SK-N-SH (cell line): Measurements from ENCODE around the gene BRD1. TPM values are rescaled to one million over a fixed set of nuclear protein-coding genes. Genes with fewer than 3 reads are reported as not detected.

Source experiments
- CTCF ChIA-PET: fragments of 300-600, 350-600 bp; formaldehyde crosslinking; extraction: SDS; loops from one replicate; lab custom pipeline; 2021; lab: Yijun Ruan, JAX
- POLR2A ChIA-PET: fragments of 350-600 bp; sonication (Branson Sonifier 250); formaldehyde crosslinking; extraction: SDS; loops from one replicate; lab custom pipeline; 2020; ENCODE audit warnings: antibody characterized with exemption, inconsistent platforms; lab: Yijun Ruan, JAX
- DNase-seq: peaks from one replicate; pipeline ENCODE4 v3.0.0; 2012
- H2AFZ ChIP-seq: fragments of 200-600 bp; sonication (generic); 2 replicates; pipeline ENCODE4 v1.8.1; 2016; ENCODE audit warnings: antibody characterized with exemption, mild to moderate bottlenecking, low read depth
- H3F3A ChIP-seq: fragments of 200-600 bp; sonication (generic); replicated peaks from 2 replicates; pipeline ENCODE3; 2016; ENCODE audit warnings: antibody characterized with exemption, mild to moderate bottlenecking; ENCODE audit not compliant: insufficient read depth
- H3K27ac ChIP-seq, 2 experiments: fragments of 200-500 bp in 1 of 2; fragments of 200-600 bp in 1 of 2; sonication (Bioruptor generic) in 1 of 2; sonication (generic), shearing (Covaris generic) in 1 of 2; 2 replicates each; pipeline versions ENCODE4 v1.5.1 to v1.6.1; 2014 to 2016; ENCODE audit warnings: low read depth in 2 of 2, inconsistent platforms in 1 of 2, low read length in 1 of 2, mild to moderate bottlenecking in 1 of 2, mixed read lengths in 1 of 2
- H3K27me3 ChIP-seq: fragments of 200-600 bp; sonication (generic), shearing (Covaris generic); 2 replicates; pipeline ENCODE4 v1.6.1; 2016; ENCODE audit warnings: mixed run types; ENCODE audit not compliant: insufficient read depth
- H3K36me3 ChIP-seq, 2 experiments: fragments of 200-500 bp in 1 of 2; fragments of 200-600 bp in 1 of 2; sonication (Bioruptor generic) in 1 of 2; sonication (generic) in 1 of 2; replicated peaks in 1 of 2; 2 replicates each; pipeline versions ENCODE3 to v1.5.1; 2014 to 2016; ENCODE audit warnings: low read length in 1 of 2, mild to moderate bottlenecking in 1 of 2; ENCODE audit not compliant: insufficient read depth in 2 of 2, control insufficient read depth in 1 of 2
- H3K4me1 ChIP-seq, 2 experiments: fragments of 200-500 bp in 1 of 2; fragments of 200-600 bp in 1 of 2; sonication (Bioruptor generic) in 1 of 2; sonication (generic), shearing (Covaris generic) in 1 of 2; 2 replicates each; pipeline versions ENCODE4 v1.5.1 to v1.6.1; 2014 to 2016; ENCODE audit warnings: low read depth in 1 of 2, low read length in 1 of 2, mixed run types in 1 of 2; ENCODE audit not compliant: insufficient read depth in 2 of 2, control insufficient read depth in 1 of 2
- H3K4me2 ChIP-seq: fragments of 200-600 bp; sonication (generic), shearing (Covaris generic); 2 replicates; pipeline ENCODE4 v1.6.1; 2017; ENCODE audit warnings: mixed run types
- H3K4me3 ChIP-seq, 2 experiments: fragments of 200-500 bp in 1 of 2; fragments of 200-600 bp in 1 of 2; sonication (Bioruptor generic) in 1 of 2; sonication (generic), shearing (Covaris generic) in 1 of 2; 2 replicates each; pipeline versions ENCODE4 v1.5.1 to v1.8.1; 2014 to 2016; ENCODE audit warnings: low read depth in 2 of 2, inconsistent platforms in 1 of 2, low read length in 1 of 2, mild to moderate bottlenecking in 1 of 2, mixed read lengths in 1 of 2, moderate library complexity in 1 of 2
- H3K79me2 ChIP-seq: fragments of 200-600 bp; sonication (generic); 2 replicates; pipeline ENCODE4 v1.8.1; 2017; ENCODE audit warnings: mild to moderate bottlenecking; ENCODE audit not compliant: insufficient read depth
- H3K9ac ChIP-seq: fragments of 200-600 bp; sonication (generic); 2 replicates; pipeline ENCODE4 v1.6.1; 2017; ENCODE audit warnings: mixed run types
- H3K9me2 ChIP-seq: fragments of 200-600 bp; sonication (generic); 2 replicates; pipeline ENCODE4 v1.6.1; 2017; ENCODE audit warnings: mixed run types
- H3K9me3 ChIP-seq: fragments of 200-600 bp; sonication (generic); 2 replicates; pipeline ENCODE4 v1.6.1; 2017; ENCODE audit warnings: mixed run types, mild to moderate bottlenecking, moderate library complexity
- H4K20me1 ChIP-seq: fragments of 200-600 bp; sonication (generic); 2 replicates; pipeline ENCODE4 v1.6.1; 2017; ENCODE audit warnings: mild to moderate bottlenecking, mixed run types; ENCODE audit not compliant: insufficient read depth
- FOSL2 ChIP-seq: IDR thresholded peaks from 2 replicates; pipeline ENCODE4 v1.4.0; 2012; ENCODE audit warnings: low read depth, mild to moderate bottlenecking, moderate library complexity, borderline replicate concordance
- FOXJ3 ChIP-seq: sonication (generic); formaldehyde crosslinking; IDR thresholded peaks from 2 replicates; pipeline ENCODE4 v1.5.1; 2020; ENCODE audit warnings: mild to moderate bottlenecking, missing genetic modification reagents
- MEF2A ChIP-seq: IDR thresholded peaks from 2 replicates; pipeline ENCODE4 v1.4.0; 2012; ENCODE audit warnings: low read depth, borderline replicate concordance
- NRF1 ChIP-seq: IDR thresholded peaks from 2 replicates; pipeline ENCODE4 v1.6.1; 2012; ENCODE audit warnings: low read depth, mild to moderate bottlenecking, low read length
- PBX3 ChIP-seq: IDR thresholded peaks from 2 replicates; pipeline ENCODE4; 2012
- RAD21 ChIP-seq: IDR thresholded peaks from 2 replicates; pipeline ENCODE4 v1.6.1; 2012; ENCODE audit warnings: mild to moderate bottlenecking, low read length
- REST ChIP-seq: IDR thresholded peaks from 2 replicates; pipeline ENCODE4 v1.6.1; 2012; ENCODE audit warnings: mild to moderate bottlenecking, low read depth, low read length, moderate library complexity
- TAF1 ChIP-seq: IDR thresholded peaks from 2 replicates; pipeline ENCODE4 v1.6.1; 2012; ENCODE audit warnings: low read depth, mild to moderate bottlenecking, low read length, moderate library complexity, borderline replicate concordance
- USF1 ChIP-seq: IDR thresholded peaks from 2 replicates; pipeline ENCODE4 v1.4.0; 2012; ENCODE audit warnings: low read depth, borderline replicate concordance
- YY1 ChIP-seq: IDR thresholded peaks from 2 replicates; pipeline ENCODE4 v1.4.0; 2012; ENCODE audit warnings: low read depth, mild to moderate bottlenecking
- WGBS: methylation state at CpG from one replicate; pipeline ENCODE4 v1.1.6; 2017; ENCODE audit warnings: low lambda C conversion rate; 5-methylcytosine and 5-hydroxymethylcytosine counted together
- polyA plus RNA-seq, 3 experiments: library from polyadenylated mRNA; depleted of rRNA; stranded (reverse); fragments of >200 nt; gene quantifications; 2 replicates each; pipeline ENCODE4 v1.2.3, GENCODE V29; 2012
- TF ChIP-seq, protein P1 (sequence below): fragments of 150-350 bp; IDR thresholded peaks from 2 replicates; pipeline ENCODE4 v1.6.1; 2016; ENCODE audit warnings: mild to moderate bottlenecking, low read depth, low read length
- TF ChIP-seq, protein P2 (sequence below): fragments of 200-600 bp; sonication (generic); IDR thresholded peaks from 2 replicates; pipeline ENCODE4 v1.6.1; 2017; ENCODE audit warnings: antibody characterized with exemption, mild to moderate bottlenecking, moderate library complexity
- TF ChIP-seq, protein P3 (sequence below): IDR thresholded peaks from 2 replicates; pipeline ENCODE4 v1.4.0; 2012; ENCODE audit warnings: low read depth, borderline replicate concordance

The BRD1 gene
- polyA plus RNA-seq, 1 of the 3 experiments (the other 2 are of a cell fraction), result 10.3 TPM

GRCh38 chr22:49798486-49799151 is 29.1 kb downstream of the BRD1 start:
- no peak for DNase-seq
- Histone ChIP-seq H4K20me1 (peaks cover 92% of the 10 kb centered on the region), H3K4me2 (no peak overlapping the region), H3K9me3 (no peaks in the 10 kb centered on the region), H3K4me3 (no peak overlapping the region), H3K4me1 (peaks cover 0 to 17% of the 10 kb centered on the region in 2 experiments; a peak in 1 of 4 replicates), H3K9ac (no peak overlapping the region), H3K9me2 (no peaks in the 10 kb centered on the region), H2AFZ (no peak overlapping the region), H3K36me3 (peaks cover 12 to 74% of the 10 kb centered on the region in 2 experiments), H3K27me3 (no peaks in the 10 kb centered on the region), H3K79me2 (peaks cover 89% of the 10 kb centered on the region), H3F3A (no peaks in the 10 kb centered on the region), H3K27ac (no peak overlapping the region)
- ChIA-PET CTCF (interaction anchor here (1.2 kb wide), 1 partner anchor 14 kb away, joined by 3 read pairs; no protein-coding TSS in a partner anchor), POLR2A (no interaction called here)
- TF ChIP-seq, protein P1, sequence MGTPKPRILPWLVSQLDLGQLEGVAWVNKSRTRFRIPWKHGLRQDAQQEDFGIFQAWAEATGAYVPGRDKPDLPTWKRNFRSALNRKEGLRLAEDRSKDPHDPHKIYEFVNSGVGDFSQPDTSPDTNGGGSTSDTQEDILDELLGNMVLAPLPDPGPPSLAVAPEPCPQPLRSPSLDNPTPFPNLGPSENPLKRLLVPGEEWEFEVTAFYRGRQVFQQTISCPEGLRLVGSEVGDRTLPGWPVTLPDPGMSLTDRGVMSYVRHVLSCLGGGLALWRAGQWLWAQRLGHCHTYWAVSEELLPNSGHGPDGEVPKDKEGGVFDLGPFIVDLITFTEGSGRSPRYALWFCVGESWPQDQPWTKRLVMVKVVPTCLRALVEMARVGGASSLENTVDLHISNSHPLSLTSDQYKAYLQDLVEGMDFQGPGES, result no peak
- no peak for TF ChIP-seq FOXJ3
- no peak for TF ChIP-seq REST
- TF ChIP-seq, protein P2, sequence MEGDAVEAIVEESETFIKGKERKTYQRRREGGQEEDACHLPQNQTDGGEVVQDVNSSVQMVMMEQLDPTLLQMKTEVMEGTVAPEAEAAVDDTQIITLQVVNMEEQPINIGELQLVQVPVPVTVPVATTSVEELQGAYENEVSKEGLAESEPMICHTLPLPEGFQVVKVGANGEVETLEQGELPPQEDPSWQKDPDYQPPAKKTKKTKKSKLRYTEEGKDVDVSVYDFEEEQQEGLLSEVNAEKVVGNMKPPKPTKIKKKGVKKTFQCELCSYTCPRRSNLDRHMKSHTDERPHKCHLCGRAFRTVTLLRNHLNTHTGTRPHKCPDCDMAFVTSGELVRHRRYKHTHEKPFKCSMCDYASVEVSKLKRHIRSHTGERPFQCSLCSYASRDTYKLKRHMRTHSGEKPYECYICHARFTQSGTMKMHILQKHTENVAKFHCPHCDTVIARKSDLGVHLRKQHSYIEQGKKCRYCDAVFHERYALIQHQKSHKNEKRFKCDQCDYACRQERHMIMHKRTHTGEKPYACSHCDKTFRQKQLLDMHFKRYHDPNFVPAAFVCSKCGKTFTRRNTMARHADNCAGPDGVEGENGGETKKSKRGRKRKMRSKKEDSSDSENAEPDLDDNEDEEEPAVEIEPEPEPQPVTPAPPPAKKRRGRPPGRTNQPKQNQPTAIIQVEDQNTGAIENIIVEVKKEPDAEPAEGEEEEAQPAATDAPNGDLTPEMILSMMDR, result no peak
- TF ChIP-seq MEF2A, result no peak
- TF ChIP-seq YY1, result no peak
- TF ChIP-seq PBX3, result no peak
- no peak for TF ChIP-seq NRF1
- TF ChIP-seq RAD21, result no peak
- TF ChIP-seq USF1, result no peak
- no peak for TF ChIP-seq FOSL2
- TF ChIP-seq TAF1, result no peak
- TF ChIP-seq, protein P3, sequence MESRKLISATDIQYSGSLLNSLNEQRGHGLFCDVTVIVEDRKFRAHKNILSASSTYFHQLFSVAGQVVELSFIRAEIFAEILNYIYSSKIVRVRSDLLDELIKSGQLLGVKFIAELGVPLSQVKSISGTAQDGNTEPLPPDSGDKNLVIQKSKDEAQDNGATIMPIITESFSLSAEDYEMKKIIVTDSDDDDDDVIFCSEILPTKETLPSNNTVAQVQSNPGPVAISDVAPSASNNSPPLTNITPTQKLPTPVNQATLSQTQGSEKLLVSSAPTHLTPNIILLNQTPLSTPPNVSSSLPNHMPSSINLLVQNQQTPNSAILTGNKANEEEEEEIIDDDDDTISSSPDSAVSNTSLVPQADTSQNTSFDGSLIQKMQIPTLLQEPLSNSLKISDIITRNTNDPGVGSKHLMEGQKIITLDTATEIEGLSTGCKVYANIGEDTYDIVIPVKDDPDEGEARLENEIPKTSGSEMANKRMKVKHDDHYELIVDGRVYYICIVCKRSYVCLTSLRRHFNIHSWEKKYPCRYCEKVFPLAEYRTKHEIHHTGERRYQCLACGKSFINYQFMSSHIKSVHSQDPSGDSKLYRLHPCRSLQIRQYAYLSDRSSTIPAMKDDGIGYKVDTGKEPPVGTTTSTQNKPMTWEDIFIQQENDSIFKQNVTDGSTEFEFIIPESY, result no peak
- 91% methylated on average over 19 of the region's 37 CpGs for WGBS
